HG02852 (cell line): Measurements from ENCODE around the gene PIGL.

Source experiments
- ATAC-seq: cut with Tn5 transposase; IDR thresholded peaks from one replicate; pipeline ENCODE4 v1.9.1; 2021; ENCODE audit warnings: mild to moderate bottlenecking, moderate library complexity; ENCODE audit not compliant: unreplicated experiment

Gene PIGL

DNA sequence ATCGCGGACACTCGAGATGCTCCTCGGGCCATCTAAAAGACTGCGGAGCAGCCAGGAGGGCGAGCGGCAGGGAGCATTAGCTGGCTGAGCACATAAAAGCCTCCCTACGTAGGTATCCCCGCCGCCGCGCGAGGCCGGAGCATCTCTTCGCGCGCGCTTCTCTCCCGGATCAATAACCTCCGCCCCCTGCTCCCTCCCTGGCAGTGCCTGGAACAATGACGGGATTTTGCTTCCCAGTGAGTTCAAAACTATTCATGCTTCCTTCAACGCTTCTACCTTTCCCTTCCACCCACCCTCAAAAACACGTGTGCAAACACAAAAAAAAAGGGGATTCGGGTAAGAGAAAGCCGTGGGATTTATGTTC, 135.3 kb downstream of the PIGL start:
- ATAC-seq: no peak

DNA sequence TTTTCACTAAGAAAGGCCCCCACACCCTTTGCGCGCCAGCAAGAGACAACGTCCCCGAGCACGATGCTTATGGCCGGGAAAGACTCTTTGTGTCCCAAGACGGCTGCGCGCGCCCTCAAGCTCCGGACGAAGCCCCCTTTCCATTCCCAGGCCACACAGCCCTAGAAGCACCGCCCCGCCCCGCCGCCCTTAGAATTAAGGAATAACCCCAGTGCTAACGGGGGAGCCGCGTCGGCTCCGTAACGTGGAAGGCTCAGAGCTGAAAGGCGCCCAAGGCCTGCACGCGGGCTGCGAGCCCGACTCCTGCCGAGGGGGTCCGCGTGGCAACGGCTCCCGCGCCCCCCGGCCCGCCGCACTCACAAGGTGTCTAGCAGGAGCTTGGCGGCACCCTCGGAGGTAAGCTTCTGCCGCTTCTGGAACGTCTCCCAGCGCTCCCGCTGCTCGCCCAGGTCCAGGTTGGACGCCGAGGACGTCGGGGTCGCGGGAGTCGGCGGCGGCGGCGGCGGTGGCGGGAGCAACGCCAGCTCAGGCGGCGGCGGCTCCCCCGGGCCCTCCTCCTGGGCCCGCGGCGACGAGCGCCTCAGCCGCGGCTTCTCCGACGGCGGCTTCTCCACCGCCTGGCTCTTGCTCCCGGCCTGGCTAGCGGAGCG, 135.8 kb downstream of the PIGL start:
- peak; percentile 50 for ATAC-seq

DNA sequence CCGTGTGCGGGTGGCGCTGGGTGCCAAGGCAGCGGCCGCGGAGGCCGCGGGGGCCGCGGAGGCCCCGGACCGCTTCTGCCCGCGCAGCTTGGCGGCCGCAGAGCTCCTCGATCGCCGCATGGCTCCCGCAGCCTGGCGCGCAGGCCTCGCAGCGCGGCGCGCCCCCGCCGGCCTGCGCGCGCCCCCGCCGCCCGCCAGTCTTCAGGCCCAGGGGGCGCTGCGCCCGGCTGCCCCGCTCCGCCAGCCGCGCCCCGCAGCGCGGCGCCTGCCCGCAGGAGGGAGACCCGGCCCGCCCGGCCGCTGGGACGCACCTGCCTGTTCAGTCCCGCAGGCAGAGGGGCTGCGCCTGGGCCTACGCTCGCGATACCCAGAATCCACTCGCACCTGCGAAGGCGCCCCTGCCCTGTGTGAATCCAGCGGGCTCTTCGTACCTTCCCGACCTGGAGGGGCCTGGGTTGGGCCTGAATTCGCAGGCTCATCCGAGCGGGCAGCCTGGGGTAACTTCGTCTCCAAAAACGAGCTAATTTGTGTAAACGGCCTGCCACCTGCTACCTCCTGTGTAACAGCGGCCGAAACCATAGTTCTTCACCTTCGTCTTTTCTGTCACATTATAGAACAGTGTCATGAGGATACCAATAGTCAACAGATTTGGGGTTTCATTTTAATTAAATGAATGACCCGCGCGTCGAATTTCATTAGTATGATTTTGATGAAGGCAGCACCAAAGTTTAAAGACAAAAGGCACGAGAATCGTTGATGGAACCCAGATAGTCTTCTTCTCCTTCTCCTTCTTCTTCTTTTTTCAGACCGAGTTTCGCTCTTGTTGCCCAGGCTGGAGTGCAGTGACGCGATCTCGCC, 136.5 kb downstream of the PIGL start, which contains the start of gene CENPV:
Gene CENPV, minus strand, starts transcription at position 153 of the 858 bp plus-strand sequence. Its CDS starts 33 bp downstream, at position 120.
- ATAC-seq: peak; percentile 65

DNA sequence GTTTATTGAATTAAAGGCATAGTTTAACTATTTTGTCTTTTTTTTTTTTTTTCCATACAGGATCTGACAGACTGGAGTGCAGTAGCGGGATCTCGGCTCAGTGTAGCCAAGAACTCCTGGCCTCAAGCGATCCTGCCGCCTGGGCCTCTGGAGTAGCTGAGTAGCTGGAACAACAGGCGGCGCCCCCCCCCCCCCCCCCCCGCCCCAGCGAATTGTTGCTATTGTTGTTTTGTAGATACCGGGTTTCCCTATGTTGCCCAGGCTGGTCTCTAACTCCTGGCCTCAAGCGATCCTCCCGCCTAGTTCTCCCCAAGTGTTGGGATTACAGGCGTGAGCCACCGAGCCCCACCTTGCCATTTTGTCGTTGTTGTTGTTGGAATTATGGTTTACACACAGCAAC, 137.6 kb downstream of the PIGL start:
- ATAC-seq: no peak

DNA sequence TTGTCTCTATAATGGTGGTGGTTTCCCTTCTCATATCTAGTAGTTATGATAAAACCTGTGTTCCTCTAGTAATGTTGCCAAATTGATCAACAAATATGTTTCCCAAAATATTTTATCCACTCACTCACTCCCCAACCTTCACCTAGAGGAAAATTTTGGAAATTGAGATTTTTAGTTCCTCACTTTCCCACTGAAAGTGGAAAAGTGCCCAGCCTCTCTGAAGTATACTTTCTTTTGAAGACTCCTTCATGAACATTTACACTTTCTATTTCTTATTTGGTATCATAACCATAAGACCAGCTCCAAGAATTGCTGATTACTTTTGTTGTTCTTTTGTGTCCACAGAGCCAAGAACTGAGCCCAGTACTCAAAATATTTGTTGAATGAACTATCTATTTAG, 141.4 kb downstream of the PIGL start:
- no peak for ATAC-seq

DNA sequence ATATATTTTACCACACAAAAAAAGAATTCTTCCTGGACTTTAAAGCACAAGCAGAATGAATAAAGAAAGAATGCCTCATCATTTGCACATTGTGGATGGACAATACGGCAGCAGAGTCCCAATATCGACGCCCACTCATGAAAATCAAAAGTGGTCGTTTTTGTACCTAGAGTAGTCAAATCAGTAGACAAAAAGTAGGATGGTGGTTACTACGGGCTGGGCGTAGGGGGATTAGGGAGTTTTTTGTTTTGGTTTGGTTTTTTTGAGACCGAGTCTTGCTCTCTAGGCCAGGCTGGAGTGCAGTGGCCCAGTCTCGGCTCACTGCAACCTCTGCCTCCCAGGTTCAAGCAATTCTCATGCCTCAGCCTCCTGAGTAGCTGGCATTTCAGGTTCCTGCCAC, 144.9 kb downstream of the PIGL start:
- ATAC-seq: peak; percentile 49

DNA sequence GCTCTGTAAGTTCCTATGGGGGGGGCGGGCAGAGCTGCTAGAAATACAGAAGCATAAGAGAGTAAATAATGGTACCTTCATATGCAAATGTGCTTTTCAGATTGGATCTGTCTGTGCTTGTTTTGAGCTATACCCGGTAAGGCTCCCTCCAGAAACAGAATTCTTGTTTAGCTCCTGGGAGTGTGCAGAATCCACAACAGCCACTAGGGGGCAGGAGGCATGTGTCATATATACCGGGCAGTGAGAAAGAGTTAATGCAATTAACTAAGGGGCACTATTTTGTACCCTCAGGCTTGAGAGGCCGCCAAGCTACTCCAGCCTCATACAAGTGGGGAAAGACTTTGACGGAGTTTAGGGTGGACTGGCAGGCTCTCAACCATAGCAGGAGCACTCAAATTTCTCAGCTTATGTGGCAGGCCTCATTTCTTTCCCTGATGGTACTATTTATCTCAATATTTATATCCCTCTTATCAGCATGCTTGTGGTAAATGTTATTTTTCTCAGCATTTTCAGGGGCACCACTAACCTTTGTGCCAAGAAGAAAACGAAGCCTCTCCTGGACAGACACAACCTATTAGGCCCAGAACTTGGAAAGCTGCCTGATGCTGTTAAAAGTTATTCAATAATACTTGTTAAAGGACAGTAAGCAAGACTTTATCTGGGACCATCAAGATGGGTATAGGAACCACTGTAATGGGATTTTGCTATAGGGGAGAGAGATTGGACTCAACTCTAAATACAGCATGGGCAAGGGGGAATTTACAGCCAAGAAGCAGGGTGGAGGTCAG, 146.9 kb downstream of the PIGL start:
- ATAC-seq: peak; percentile 86

DNA sequence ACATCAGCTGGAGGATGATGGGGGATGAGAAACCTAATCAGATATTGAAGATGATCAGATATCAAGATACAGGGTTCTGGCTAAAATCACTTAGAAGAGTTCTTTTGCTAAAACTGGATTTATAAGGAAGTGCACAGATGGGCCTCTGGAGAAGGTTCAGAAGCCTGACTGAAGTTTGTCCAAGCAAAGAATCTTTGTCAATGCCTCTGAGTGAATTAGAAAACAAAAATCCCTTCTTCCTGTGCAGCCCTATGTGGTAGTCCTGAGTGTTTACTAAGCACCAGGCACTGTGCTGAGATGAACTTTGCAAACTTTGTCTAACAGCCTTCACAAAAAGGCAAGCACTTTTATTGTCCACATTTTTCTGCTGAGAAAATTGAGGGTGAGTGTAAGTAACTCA, 147.6 kb downstream of the PIGL start:
- ATAC-seq: no peak

DNA sequence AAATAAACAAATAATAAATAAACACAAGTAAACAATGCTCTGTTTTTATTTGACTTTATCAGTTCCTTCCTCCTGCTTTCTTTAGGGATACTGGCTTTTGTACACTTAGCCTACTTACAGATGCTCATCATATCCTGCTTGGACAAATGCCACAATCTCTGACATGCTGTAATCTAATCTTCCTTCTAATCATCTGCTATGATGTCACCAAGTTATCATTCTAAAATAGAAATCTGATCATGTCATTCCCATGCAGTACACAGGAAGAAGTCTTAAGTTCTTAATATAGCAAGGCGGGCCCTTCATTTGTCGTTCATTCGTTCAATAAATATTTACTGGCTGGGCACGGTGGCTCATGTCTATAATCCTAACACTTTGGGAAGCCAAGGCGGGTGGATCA, 154.7 kb downstream of the PIGL start:
- ATAC-seq: no peak

DNA sequence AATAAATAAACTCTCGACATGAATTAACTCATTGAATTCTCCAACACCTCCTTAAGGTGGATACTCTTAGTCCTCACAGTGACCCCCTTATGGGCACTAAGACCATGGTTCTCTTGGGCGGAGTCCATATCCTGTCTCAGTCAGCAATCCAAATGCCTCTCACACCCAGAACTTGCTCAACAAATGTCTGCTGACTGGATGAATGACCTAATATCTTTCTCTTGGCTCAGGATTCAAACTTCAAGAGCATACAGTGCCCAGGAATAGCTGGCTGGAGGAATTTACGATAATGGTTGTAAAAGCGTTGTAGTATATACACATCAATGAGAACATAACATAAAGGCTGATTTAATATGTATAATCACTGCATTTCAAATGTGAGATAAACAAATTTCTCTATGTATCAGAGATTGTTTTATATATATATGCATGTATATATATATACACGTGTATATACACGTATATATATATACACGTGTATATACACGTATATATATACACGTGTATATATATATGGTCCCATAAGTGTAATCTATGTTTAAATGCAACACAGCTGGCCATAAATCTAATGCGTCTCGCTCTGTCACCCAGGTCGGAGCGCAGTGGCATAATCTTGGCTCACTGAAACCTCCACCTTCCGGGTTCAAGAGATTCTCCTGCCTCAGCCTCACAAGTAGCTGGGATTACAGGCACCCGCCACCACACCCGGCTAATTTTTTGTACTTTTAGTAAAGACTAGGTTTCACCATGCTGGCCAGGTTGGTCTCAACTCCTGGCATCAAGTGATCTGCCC, 157.3 kb downstream of the PIGL start:
- ATAC-seq: no peak
